Transverse colon (tissue), 3 donors: ENCODE data around the gene KLF11.

Source experiments
- EP300 ChIP-seq: sonication (generic); formaldehyde crosslinking; IDR thresholded peaks from one replicate; pipeline ENCODE4 v1.6.1; 2017; ENCODE audit warnings: antibody characterized with exemption, low read depth
- POLR2A ChIP-seq: fragments of 450-650 bp; IDR thresholded peaks from one replicate; pipeline ENCODE4 v1.6.1; 2016; ENCODE audit warnings: antibody characterized with exemption, mild to moderate bottlenecking, moderate library complexity
- TF ChIP-seq, protein P1 (sequence below), 5 experiments: fragments of 200-600 bp in 3 of 5; fragments of 450-650 bp in 2 of 5; sonication (generic) in 3 of 5; IDR thresholded peaks; 1 replicate in 2 of 5; 2 replicates in 3 of 5; pipeline ENCODE4 v1.5.1; 2016 to 2017; ENCODE audit warnings: antibody characterized with exemption in 5 of 5, inconsistent platforms in 3 of 5, mild to moderate bottlenecking in 2 of 5, moderate library complexity in 1 of 5

DNA sequence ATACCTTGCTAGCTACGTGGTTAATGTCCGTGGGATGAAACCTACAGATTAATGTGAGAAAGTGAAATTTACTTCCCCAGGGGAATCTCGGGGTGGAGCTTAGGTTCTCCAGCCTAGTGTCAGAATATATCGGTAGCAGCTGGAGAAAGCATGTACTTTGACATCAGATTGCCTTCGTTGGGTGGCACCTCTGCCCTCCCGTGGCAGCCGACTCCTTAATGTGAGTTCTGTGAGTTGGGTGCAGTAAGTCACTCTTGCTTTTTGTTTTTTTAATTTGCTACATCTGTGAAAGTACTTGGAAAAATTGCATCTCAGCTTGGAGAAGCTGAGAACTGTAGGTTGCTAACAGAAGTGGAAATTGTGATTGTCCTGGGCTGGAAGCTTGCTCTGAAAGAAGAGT lies 3.6 kb downstream of the KLF11 start:
- TF ChIP-seq, protein P1, sequence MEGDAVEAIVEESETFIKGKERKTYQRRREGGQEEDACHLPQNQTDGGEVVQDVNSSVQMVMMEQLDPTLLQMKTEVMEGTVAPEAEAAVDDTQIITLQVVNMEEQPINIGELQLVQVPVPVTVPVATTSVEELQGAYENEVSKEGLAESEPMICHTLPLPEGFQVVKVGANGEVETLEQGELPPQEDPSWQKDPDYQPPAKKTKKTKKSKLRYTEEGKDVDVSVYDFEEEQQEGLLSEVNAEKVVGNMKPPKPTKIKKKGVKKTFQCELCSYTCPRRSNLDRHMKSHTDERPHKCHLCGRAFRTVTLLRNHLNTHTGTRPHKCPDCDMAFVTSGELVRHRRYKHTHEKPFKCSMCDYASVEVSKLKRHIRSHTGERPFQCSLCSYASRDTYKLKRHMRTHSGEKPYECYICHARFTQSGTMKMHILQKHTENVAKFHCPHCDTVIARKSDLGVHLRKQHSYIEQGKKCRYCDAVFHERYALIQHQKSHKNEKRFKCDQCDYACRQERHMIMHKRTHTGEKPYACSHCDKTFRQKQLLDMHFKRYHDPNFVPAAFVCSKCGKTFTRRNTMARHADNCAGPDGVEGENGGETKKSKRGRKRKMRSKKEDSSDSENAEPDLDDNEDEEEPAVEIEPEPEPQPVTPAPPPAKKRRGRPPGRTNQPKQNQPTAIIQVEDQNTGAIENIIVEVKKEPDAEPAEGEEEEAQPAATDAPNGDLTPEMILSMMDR (IDR thresholded peaks at IDR 0.05), result no peak
- TF ChIP-seq POLR2A (no peak), EP300 (no peak)
